HG02610 (cell line): ENCODE data around the gene LAMB1.

Experiments
- ATAC-seq: cut with Tn5 transposase; IDR thresholded peaks from one replicate; pipeline ENCODE4 v1.9.1; 2021; ENCODE audit warnings: mild to moderate bottlenecking, moderate library complexity; ENCODE audit not compliant: unreplicated experiment

Gene LAMB1

GRCh38 chr7:108018668-108019067, 15.7 kb upstream of the LAMB1 start:
- ATAC-seq, result no peak

GRCh38 chr7:108017776-108018151, 14.8 kb upstream of the LAMB1 start:
- no peak for ATAC-seq

- ATAC-seq, result no peak
These were observed 14.1 kb upstream of the LAMB1 start for GRCh38 chr7:108016841-108017775.

- no peak for ATAC-seq
These were observed 12.8 kb upstream of the LAMB1 start for GRCh38 chr7:108015740-108016139.

- no peak for ATAC-seq
These were observed 12.1 kb upstream of the LAMB1 start for GRCh38 chr7:108014747-108015682.

- no peak for ATAC-seq
These were observed 11.3 kb upstream of the LAMB1 start for GRCh38 chr7:108014215-108014614.

- no peak for ATAC-seq
These were observed 9.8 kb upstream of the LAMB1 start for GRCh38 chr7:108012499-108013430.

- no peak for ATAC-seq
These were observed 7.4 kb upstream of the LAMB1 start for GRCh38 chr7:108010377-108010776.

- ATAC-seq, result no peak
These were observed 6.9 kb upstream of the LAMB1 start for GRCh38 chr7:108009873-108010272.

- no peak for ATAC-seq
These were observed 5.9 kb upstream of the LAMB1 start for GRCh38 chr7:108008827-108009226.

GRCh38 chr7:108008240-108008639, 5.3 kb upstream of the LAMB1 start:
- ATAC-seq, result no peak

- no peak for ATAC-seq
These were observed 4.8 kb upstream of the LAMB1 start for GRCh38 chr7:108007762-108008161.

GRCh38 chr7:108007261-108007660, 4.3 kb upstream of the LAMB1 start:
- no peak for ATAC-seq

- ATAC-seq, result no peak
These were observed 1.5 kb upstream of the LAMB1 start for GRCh38 chr7:108004220-108005142.

GRCh38 chr7:108003599-108003935, 606 bp upstream of the LAMB1 start:
- no peak for ATAC-seq

GRCh38 chr7:108001764-108002725, 916 bp downstream of the LAMB1 start:
- ATAC-seq, result no peak

GRCh38 chr7:108000875-108001763, 1.8 kb downstream of the LAMB1 start:
- no peak for ATAC-seq
